ENCODE measurements around the gene LZTS3.

- TF ChIP-seq BHLHE40 (IDR thresholded peaks at IDR 0.05; ENCODE audit: borderline replicate concordance in 1 of 2, low read depth in 2 of 2, low read length in 1 of 2) (no peak), PAX5 (IDR thresholded peaks at IDR 0.05; ENCODE audit: borderline replicate concordance, low read depth, low read length) (no peak), POLR2A (IDR thresholded peaks at IDR 0.05; ENCODE audit: low read depth, low read length) (no peak), SUZ12 (IDR thresholded peaks at IDR 0.05; ENCODE audit: unreplicated experiment) (no peak), CTCF (IDR thresholded peaks at IDR 0.05 in 2 of 3, conservative IDR thresholded peaks at IDR 0.05 in 1 of 3; ENCODE audit: control insufficient read depth in 2 of 3, extremely low read depth in 1 of 3, insufficient read depth in 1 of 3, low read depth in 3 of 3, low read length in 3 of 3) (no peak), ELK1 (IDR thresholded peaks at IDR 0.05; ENCODE audit: low read depth, low read length) (no peak), NKRF (conservative IDR thresholded peaks at IDR 0.05) (no peak), USF2 (IDR thresholded peaks at IDR 0.05; ENCODE audit: borderline replicate concordance, low read depth, low read length) (no peak), ATF2 (IDR thresholded peaks at IDR 0.05; ENCODE audit: low read length) (no peak), PKNOX1 (IDR thresholded peaks at IDR 0.05) (no peak), FOXM1 (IDR thresholded peaks at IDR 0.05; ENCODE audit: low read depth, low read length) (no peak)
These were observed 14.3 kb downstream of the LZTS3 start for GRCh38 chr20:3158968-3159431.
